HUDEP-2 (cell line): ENCODE data around the gene NUP153.

Experiments
- DNase-seq, 76 experiments: peaks; one replicate each; lab custom pipeline; 2025; ENCODE audit not compliant: unreplicated experiment in 76 of 76; lab: John Stamatoyannopoulos, UW

The NUP153 gene

DNA sequence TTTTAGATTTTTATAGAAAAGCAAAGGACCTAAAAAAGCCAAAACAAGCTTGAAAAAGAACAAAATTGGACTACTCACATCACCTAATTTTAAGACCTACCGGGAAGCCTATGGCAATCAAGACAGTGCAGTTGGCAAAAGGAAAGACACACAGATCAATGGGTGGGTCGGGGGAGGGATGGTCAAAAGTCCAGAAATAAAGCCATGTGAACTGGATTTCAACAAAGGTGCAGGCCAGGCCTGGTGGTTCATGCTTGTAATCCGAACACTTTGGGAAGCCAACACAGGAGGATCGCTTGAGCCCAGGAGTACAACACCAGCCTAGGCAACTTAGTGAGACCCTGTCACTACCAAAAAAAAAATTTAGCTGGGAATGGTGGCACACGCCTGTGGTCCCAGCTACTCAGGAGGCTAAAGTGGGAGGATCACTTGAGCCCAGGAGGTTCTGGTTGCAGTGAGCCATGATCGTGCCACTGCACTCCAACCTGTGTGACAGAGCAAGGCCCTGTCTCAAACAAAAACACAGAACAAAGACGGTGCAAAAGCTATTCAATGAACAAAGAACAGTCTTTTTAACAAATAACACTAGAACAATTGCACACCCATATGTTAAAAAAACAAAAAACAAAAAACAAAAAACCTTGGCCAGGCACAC, 34.5 kb downstream of the NUP153 start:
- DNase-seq: no peak

DNA sequence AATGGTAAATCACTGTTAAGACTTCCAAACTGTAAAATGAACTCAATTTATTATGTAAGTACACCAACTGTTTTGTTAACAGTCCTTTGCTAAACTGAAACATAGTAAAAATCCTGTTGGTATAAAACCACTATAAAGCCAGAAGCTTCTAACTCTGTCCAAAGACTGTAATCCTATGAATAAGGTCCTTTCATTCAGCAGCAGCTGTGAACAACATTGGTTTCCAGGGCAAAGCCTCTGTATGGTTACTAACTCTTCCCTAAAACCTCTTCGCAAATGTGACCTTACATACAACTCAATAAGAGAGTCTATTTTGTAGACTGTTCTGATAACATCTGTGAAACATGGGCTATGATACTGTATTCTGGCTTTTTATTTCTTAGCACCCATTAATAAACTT, 40.1 kb downstream of the NUP153 start:
- DNase-seq: no peak

DNA sequence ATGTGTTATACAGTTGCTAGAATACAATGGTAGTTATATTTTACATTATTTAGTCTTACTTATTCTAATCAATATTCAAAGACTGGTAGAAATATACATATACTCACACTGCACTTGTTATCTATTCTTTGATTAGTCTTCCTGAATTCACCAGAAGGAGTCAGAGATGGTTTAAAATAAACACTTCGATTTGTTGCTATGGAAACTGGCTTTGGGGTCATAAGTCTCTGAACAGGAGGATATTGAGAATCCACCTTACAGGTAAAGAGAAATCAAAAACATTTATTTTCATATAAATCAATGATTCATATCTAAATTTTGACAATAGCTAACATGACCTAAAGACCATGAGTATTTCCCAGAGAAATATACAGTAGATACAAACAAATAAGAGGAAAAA, 41.6 kb downstream of the NUP153 start:
- DNase-seq: peak in 3 of 76 experiments; percentile 16 to 41 (median 34)

DNA sequence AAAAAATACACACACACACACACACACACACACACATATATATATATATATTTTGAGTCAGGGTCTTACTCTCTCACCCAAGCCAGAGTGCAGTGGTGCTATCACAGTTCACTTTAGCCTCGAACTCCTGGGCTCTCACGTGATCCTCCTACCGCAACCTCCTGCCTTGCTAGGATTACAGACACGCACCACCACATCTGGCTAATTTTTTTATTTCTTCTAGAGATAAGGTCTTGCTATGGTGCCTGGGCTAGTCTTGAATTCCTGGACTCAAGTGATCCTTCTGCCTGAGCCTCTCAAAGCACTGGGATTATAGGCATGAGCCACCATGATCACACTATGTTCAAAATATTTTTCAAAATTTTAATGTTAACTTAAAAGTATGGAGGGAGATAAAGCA, 43.5 kb downstream of the NUP153 start:
- DNase-seq: peak in 74 of 76 experiments; percentile 31 to 95 (median 84)

DNA sequence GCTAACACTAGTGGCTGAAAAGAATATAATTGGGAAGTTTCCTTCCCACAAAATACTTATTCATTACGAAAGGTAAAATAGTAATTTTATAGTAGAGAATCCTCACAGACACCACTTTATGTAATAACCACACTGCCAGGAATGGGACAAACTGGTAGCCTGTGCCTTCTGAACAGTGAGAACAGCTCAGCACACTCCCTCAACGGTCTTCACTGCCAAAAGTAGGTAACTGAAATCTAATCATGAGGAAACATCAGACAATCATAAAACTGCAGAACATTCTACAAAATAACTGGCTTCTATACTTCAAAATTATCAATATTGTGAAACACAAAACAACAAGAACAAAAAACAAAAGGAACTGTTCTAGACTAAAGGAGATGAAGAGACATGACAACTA, 44.1 kb downstream of the NUP153 start:
- peak in 69 of 76 experiments; percentile 6 to 89 (median 58) for DNase-seq

DNA sequence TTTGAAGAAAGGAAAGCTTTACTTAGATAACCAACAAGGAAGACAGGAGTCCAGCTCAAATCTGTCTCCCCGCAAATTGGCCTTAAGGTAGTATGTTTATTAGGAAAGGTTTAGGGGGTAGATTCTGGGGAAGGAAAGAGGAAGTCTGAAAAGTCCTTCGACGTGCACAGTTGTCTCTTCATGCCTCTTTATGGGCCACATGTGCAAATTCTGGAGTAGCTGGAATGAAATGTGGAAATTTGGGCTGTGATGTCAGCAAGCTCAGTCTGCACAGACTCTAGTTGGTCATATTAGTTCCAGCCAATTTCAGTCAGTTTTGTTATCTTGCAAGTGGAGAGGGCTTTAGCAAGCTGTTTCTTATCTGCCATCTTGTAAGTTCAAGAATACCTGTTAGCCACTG, 50.1 kb downstream of the NUP153 start:
- DNase-seq: peak in 11 of 76 experiments; percentile 18 to 60 (median 31)

DNA sequence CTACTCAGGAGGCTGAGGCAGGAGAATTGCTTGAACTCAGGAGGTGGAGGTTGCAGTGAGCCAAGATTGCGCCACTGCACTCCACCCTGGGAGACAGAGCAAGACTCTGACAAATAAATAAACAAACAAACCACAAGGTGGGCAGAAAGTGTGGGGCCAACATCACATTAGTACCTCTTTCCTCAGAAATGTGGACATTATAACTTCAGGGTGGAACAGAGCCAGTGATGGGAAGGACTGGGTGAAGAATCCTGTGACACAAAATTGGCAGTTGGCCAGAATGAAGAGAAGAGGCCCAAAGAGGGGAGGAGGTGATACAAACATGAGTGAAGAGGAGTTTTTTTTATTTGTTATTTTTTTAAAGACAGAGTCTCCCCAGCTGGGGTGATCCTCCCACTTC, 50.6 kb downstream of the NUP153 start:
- DNase-seq: peak in 66 of 76 experiments; percentile 7 to 86 (median 60)

DNA sequence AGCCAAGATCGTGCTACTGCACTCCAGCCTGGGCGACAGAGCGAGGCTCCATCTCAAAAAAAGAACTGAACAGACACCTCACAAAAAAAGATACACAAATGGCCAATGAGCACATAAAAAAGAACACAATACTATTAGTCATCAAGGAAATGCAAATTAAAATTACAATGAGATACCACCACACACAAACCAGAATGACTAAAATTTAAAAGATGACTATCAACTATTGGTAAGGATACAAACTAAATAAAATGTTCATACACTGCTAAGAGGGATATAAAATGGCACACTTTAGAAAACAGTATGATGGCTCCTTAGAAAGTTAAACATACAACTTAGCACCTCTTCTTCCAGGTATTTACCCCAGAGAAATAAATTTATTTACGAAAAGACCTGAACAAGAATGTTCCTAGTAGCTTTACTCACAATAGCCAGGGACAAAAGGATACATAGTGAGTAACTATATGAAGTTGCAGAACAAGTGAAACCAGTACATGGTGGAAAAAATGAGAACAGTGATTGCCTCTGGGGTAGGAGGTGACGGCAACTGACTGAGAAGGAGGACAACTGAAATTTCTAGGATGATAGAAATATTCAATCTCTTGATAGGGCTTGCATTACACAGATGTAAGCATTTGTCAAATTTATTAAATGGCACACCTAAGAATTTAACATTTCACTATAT, 53.4 kb downstream of the NUP153 start:
- DNase-seq: no peak

DNA sequence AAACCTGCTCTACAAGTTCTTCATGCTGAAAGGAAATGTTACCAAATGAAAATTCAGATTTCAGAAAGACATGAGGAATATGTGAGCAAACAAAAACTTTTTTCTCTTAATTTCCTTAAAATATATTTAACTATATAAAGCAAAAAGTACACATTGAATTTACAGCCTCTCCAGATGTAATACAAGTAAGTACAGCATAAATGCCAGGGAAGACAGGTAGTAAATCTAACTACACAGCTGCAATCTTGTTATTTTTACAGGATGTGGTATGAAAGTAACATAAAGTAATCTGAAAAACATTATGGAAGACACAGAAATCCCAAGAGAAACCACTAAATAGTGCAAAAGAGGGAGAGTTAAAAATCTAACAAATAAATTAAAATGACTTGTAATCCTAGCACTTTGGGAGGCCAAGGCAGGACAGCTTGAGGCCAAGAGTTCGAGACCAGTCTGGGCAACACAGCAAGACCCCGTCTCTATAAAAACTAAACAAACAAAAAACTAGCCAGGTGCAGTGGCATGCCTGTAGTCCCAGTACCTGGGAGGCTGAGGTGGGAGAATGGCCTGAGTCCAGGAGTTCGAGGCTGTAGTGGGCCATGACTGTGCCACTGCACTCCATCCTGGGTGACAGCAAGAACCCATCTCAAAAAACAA, 55.9 kb downstream of the NUP153 start:
- no peak for DNase-seq

DNA sequence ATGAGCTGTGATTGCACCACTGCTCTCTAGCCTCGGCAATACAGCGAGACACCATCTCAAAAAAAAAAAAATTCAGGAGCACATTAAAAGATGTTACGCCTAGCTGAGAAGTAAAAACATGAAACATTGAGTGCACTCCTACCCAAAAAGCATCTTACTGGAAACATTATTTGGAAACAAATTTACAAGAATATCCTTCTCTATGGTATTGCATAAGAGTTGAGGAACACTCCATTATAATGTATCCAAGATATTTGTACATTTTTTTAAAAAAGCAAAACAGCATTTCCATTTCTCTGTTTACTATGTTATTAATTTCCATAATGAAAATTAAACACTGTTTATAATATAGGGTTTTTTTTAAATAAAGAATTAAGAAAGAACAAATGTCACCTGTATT, 58.0 kb downstream of the NUP153 start:
- DNase-seq: no peak

DNA sequence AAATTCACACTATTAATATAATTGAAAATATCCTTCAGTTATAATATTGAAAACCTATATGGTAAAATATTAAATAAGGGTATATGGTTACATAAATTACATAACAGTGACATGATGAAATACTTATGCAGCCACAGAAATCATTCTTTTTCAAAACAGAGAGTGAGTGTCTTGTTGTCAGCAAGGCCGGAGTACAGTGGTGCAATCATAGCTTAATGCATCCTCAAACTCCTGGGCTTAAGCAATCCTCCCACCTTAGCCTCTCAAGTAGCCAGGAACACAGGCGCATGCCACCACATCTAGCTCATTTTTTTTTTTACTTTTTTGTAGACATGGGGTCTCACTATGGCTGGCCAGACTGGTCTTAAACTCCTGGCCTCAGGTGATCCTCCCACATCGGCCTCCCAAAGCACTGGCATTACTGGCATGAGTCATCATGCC, 66.2 kb downstream of the NUP153 start:
- no peak for DNase-seq

DNA sequence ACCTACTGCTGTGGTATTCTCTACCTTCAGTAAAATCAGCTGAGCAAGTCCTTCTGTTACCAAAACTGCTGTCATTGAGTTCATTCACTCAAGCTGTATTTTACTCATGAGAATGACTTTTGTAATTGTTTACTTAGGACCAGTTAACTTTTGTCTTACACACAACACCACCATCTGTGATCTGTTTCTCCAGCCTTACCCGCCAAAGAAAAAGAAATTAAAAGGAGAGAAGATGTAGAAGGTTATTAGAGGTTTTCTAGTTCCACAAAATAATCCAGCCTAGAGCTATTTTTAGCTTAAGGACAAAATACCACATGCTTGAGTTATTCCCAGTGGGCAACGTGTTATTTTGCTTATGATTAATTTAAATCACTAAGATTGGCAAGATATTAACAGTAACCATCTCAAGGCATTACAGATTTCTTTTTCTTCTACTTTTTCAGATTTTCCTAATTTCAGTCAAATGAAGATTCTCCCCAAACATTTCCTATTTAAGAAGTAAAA, 68.5 kb downstream of the NUP153 start:
- no peak for DNase-seq

DNA sequence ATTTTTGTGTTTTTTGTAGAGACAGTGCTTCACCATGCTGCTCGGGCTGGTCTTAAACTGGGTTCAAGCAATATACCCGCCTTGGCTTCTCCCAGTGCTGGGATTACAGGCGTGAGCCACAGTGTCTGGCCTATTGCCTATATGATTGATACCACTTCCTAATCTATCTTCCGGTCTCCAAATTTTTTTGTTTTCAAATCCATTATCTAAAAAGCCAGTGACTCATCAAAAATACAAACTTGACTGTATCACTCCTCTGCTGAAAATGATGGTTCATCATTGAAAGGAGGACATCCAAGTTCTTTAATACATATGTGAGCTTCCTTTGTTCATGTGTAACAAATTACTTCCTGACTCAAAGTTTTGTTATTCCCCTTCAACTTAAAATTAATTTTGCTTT, 71.2 kb downstream of the NUP153 start:
- peak in 15 of 76 experiments; percentile 11 to 52 (median 23) for DNase-seq

DNA sequence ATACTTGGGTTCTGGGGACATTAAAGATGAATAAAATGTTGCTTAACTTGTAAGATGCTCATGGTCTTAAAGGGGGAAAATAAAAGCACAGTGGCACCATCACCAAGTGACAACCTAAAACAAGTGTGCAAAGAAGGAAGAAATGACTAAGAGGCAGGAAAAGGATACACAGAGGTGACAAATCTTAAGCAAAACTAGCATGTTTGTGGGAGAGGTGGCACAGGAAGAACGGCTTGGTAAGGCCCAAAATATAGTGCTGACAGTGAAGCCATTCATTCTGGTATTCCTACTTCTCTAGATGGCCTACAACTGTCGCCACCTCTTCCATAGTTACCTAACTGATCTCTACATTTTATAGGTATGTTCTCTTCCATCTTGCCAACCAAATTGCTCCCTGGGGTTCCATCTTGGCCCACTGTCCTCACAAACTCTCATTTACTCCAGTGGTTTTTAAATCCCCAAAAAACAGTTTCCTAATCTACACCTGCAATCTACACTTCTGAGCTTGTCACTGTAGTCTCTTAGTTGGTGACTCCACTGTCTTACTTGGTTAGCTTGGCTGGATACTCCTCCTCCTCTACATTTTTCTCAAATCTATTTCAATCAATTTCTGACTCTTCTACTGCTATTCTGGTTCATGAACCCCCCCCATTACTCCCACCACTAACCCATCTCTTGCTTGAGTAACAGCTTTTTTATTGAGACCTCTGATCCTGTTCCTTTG, 73.1 kb downstream of the NUP153 start:
- no peak for DNase-seq

DNA sequence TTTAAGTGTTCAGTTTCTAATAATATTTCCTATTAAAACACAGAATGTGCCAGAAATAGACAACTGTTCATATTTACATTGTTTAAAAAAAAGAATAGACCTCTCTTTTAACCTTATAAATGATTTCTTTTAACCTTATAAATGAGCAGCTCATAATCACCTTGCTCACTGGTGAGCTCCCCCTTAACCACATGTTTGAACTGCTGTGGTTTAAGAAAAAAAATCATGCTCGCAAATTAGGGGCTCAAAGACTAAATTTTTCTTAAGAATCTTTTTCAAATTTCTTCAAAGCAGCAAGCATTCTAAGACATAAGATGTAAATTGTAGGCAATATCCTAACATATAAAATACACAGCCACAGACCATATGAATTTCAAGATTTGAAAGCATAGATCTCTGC, 73.8 kb downstream of the NUP153 start:
- no peak for DNase-seq

DNA sequence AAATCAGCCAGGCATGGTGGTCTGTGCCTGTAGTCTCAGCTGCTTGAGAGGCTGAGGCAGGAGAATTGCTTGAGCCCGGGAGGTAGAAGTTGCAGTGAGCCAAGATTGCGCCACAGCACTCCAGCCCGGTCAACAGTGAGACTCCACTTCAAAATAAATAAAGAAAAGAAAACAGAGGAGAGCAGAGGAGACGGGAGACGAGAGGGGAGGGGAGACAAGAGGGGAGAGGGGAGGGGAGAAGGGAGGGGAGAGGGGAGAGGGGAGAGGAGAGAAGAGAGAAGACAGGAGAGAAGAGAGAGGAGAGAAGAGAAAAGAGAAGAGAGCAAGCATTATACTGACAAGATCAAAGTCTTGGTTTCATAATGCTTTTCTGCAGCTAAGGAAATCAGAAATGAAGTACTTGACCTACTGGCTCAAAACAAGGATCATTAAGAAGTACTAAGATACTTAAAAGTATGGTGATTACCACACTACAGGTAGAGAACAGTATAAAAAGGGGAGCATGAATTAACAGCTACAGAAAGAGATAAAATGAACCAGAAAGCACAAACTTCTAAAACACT, 76.1 kb downstream of the NUP153 start:
- no peak for DNase-seq

DNA sequence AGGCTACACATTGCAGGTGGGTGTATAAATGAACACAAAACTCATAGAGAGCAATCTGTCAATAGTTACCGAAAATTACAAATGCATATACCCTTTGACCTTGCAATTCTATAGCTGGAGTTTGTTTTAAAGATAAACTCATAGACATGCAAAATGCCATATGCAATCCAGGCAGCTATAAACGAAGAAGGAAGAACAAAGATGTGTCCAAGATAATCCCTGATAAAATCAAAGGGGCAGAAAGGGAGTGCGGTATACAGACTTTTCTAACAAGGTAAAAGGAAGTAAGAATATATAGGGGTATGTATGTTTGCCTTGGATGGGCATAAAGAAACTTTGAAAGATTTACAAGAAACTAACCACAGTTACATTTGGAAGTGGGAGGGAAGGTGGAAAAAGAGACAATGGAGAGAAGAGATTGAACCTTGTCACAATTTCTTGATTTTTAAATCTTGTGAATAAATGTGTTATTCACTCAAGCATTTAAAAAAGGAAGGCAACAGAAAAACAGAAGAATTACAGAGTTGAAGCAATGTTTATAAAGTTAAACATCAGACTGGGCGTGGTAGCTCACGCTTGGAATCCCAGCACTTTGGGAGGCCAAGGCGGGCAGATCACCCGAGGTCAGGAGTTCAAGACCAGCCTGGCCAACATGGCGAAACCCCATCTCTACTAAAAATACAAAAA, 76.8 kb downstream of the NUP153 start:
- no peak for DNase-seq

DNA sequence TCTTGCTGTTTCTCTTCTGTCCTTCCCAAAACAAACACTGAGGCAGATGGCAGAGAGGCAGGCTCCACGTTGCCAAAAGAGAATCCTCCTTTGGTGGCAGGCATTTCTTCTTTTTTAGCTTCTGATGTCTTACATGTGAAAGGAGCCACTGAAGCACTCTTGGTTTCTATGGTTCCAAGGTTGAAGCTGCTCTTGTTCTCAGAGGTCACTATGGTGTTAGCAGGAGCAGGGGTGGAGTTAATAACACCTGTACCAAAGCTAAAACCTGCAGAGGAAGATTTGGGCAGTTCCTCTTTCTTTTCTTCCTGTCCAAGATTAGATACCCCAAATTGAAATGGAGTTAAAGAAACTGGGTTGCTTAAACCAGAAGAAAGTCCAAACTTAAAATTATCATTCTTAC, 77.9 kb downstream of the NUP153 start:
- DNase-seq: no peak

DNA sequence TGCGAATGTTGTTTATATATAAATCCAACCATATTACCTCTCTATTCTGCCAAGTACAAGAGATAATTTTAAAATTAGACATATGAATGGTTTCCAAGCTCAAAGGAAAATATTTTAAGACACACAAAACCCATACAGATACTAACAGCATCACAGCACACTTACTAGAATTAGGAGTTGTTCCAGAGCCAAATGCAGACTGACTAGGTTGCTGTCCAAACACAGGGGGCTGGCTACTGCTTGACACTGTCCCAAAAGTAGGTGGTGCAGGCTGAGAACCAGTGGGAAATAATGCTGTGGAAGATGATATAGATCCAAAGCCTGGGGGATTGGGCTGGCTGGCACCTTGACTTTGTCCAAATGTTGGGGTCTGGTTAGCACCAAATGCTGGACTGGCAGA, 82.3 kb downstream of the NUP153 start:
- DNase-seq: no peak

DNA sequence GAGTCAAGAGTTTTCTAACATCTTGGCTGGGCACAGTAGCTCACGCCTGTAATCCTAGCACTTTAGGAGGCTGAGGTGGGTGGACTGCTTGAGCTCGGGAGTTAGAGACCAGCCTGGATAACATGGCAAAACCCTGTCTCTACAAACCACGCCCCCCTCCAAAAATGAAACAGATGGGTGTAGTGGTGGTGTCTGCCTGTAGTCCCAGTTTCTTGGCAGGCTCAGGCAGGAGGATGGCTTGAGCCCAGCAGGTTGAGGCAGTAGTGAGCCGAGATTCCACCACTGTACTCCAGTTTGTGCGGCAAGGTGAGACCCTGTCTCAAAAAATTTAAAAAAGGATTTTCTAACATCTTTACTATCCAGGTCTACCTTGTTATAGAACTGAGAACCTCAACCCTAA, 84.6 kb downstream of the NUP153 start:
- DNase-seq: peak in 29 of 76 experiments; percentile 4 to 54 (median 23)
